Measurements from ENCODE around the gene PRUNE2.

The PRUNE2 gene

DNA sequence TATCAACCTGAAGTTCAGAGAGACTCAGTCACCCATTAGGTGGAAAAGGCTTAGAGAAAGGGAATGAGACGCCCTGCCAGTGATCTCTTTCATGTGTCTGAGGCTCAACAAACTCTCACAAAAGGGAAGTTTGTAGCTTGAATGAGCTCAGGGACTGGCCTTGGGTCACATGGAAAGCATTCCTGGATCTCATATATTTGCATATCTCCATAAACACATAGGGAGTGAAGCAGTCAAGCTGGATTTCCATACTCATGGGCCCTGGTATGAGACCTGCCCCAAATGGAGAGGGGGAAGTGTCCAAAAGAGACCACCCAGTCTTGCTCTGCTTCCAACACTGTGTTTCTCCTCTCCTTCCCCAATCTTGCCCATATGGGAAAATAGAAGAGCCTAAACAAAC is 26.4 kb upstream of the PRUNE2 start:
- TF ChIP-seq ELF4 (IDR thresholded peaks at IDR 0.05) (no peak), CTBP1 (IDR thresholded peaks at IDR 0.05; ENCODE audit: borderline replicate concordance) (no peak), ARNT (IDR thresholded peaks at IDR 0.05) (no peak), TARDBP (IDR thresholded peaks at IDR 0.05) (no peak), SP1 (IDR thresholded peaks at IDR 0.05) (no peak), LEF1 (IDR thresholded peaks at IDR 0.05; ENCODE audit: borderline replicate concordance) (no peak), SUZ12 (IDR thresholded peaks at IDR 0.05) (no peak)
- TF ChIP-seq, protein P1, sequence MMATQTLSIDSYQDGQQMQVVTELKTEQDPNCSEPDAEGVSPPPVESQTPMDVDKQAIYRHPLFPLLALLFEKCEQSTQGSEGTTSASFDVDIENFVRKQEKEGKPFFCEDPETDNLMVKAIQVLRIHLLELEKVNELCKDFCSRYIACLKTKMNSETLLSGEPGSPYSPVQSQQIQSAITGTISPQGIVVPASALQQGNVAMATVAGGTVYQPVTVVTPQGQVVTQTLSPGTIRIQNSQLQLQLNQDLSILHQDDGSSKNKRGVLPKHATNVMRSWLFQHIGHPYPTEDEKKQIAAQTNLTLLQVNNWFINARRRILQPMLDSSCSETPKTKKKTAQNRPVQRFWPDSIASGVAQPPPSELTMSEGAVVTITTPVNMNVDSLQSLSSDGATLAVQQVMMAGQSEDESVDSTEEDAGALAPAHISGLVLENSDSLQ (IDR thresholded peaks at IDR 0.05): no peak
- ChIA-PET CTCF (no interaction called here), POLR2A (no interaction called here)
- no peak for DNase-seq (ENCODE audit: extremely low spot score)

DNA sequence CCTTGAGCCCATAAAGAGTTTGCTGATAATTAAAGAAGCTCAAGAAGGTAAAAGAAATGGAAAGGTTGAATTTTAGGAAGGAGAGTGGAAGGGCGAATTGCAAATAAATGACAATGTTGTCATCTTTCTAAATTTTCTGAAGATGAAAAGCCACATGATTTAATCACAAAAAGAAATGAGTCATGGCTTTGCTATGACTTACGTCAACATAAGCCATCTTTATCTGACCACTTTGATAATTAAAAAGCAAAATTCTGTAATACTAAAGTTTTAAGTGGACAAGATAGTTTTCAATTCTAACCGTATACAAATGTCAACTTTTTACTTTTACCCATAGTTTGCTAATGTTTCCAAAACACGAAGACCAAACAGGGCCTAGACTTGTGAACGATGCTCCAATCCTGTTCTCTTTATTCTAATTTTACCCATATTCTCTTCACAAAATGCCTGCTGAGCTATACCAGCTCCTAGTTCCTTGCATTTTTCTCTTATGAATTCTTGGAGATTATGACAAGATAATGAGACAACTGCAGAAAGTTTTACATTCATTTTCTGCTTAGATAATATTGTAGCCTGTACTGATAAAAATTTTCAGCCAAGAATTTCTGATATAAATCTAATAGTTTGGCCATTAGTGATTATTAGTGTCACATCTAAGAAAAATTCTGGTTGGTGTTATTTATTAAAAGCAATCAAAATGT is 21.8 kb upstream of the PRUNE2 start:
- CTCF ChIA-PET: interaction anchor here (0.7 kb wide), 1 partner anchor 533 kb away, joined by 3 read pairs; the partner anchor contains the start of gene RFK
- TF ChIP-seq LEF1 (IDR thresholded peaks at IDR 0.05; ENCODE audit: borderline replicate concordance) (no peak), SUZ12 (IDR thresholded peaks at IDR 0.05) (no peak), ARNT (IDR thresholded peaks at IDR 0.05) (no peak), TARDBP (IDR thresholded peaks at IDR 0.05) (no peak), ZNF384 (IDR thresholded peaks at IDR 0.05) (no peak), FOXK2 (IDR thresholded peaks at IDR 0.05) (no peak), FOXM1 (IDR thresholded peaks at IDR 0.05; ENCODE audit: borderline replicate concordance) (no peak), SP1 (IDR thresholded peaks at IDR 0.05) (no peak), HDGF (IDR thresholded peaks at IDR 0.05; ENCODE audit: borderline replicate concordance) (no peak), BHLHE40 (IDR thresholded peaks at IDR 0.05; ENCODE audit: borderline replicate concordance) (no peak), FOXA1 (IDR thresholded peaks at IDR 0.05) (no peak), NFRKB (IDR thresholded peaks at IDR 0.05) (no peak), L3MBTL2 (conservative IDR thresholded peaks at IDR 0.05) (no peak), ELF4 (IDR thresholded peaks at IDR 0.05) (no peak), CTBP1 (IDR thresholded peaks at IDR 0.05; ENCODE audit: borderline replicate concordance) (no peak)
- TF ChIP-seq, protein P1 (IDR thresholded peaks at IDR 0.05): no peak
- POLR2A ChIA-PET: no interaction called here
- DNase-seq (ENCODE audit: extremely low spot score): no peak

DNA sequence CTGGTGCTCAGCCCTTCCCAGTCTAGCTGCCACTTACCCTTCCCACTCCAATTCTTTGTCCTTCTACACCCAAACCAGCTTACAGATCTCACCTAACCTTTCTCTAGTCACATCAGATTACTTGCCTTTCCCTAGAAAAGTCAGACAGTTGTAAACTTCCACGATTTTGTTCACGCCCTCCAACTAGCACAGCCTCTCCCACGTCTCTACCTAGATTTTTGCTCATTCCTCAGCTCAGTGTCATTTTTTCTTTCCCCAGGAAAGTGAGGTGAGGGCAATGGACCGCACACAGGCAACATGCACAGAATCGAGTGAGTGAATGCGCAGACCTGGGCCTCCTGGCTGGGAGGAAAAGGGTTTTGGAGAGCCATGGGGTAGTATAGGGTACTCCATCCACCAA is 20.9 kb upstream of the PRUNE2 start:
- CTCF ChIA-PET: no interaction called here
- DNase-seq (ENCODE audit: extremely low spot score): no peak
- POLR2A ChIA-PET: no interaction called here
- TF ChIP-seq ZNF384 (IDR thresholded peaks at IDR 0.05) (no peak), L3MBTL2 (conservative IDR thresholded peaks at IDR 0.05) (no peak), SP1 (IDR thresholded peaks at IDR 0.05) (no peak), BHLHE40 (IDR thresholded peaks at IDR 0.05; ENCODE audit: borderline replicate concordance) (no peak), SUZ12 (IDR thresholded peaks at IDR 0.05) (no peak), LEF1 (IDR thresholded peaks at IDR 0.05; ENCODE audit: borderline replicate concordance) (no peak), HDGF (IDR thresholded peaks at IDR 0.05; ENCODE audit: borderline replicate concordance) (no peak), ARNT (IDR thresholded peaks at IDR 0.05) (no peak), TARDBP (IDR thresholded peaks at IDR 0.05) (no peak), NFRKB (IDR thresholded peaks at IDR 0.05) (no peak), CTBP1 (IDR thresholded peaks at IDR 0.05; ENCODE audit: borderline replicate concordance) (no peak), FOXM1 (IDR thresholded peaks at IDR 0.05; ENCODE audit: borderline replicate concordance) (no peak), FOXA1 (IDR thresholded peaks at IDR 0.05) (no peak), FOXK2 (IDR thresholded peaks at IDR 0.05) (no peak), ELF4 (IDR thresholded peaks at IDR 0.05) (no peak)
- TF ChIP-seq, protein P1 (IDR thresholded peaks at IDR 0.05): no peak

DNA sequence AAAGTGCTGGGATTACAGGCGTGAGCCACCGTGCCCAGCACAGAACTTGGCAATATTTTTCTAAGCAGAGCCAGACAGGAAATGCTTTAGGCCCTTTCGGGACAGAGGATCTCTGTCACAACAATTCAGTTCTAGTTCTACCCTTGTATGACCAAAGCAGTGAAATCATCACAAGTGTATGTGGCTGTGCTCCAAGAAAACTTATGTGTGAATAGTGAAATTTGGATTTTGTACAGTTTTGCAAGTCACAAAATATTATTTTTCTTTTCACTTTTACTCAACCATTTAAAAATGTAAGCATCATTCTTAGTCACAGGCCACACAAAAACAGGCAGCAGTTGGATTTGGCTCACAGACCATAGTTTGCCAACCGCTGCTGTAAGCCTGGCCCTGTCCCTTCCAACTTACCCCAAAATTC is 20.4 kb upstream of the PRUNE2 start:
- CTCF ChIA-PET: no interaction called here
- TF ChIP-seq FOXA1 (IDR thresholded peaks at IDR 0.05) (no peak), ARNT (IDR thresholded peaks at IDR 0.05) (no peak)
- POLR2A ChIA-PET: no interaction called here
- DNase-seq (ENCODE audit: extremely low spot score): no peak

DNA sequence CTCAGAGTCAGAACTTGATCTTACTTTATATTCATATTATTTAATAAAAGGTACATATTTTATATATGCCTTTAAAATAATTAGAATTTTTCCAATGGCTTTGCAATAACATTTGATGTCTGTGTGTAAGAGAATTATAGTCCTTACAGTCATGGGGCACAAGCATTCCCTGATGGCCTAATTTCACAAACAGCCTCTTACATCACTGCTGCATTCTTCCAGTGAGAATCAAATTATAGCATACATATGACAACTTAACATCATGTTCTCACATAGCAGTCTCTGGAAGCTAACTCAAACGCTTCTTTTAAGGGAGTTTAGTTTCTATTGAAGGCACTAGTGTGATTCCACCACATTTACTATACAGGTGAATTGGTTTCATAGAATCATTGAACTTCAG is 15.3 kb upstream of the PRUNE2 start:
- POLR2A ChIA-PET: no interaction called here
- DNase-seq (ENCODE audit: extremely low spot score): no peak
- CTCF ChIA-PET: no interaction called here
- TF ChIP-seq L3MBTL2 (conservative IDR thresholded peaks at IDR 0.05): no peak
- TF ChIP-seq, protein P1 (IDR thresholded peaks at IDR 0.05): no peak
- TF ChIP-seq FOXM1 (IDR thresholded peaks at IDR 0.05; ENCODE audit: borderline replicate concordance): no peak
- TF ChIP-seq NFRKB (IDR thresholded peaks at IDR 0.05): no peak
- TF ChIP-seq FOXK2 (IDR thresholded peaks at IDR 0.05): no peak
- no peak for TF ChIP-seq FOXA1 (IDR thresholded peaks at IDR 0.05)
- no peak for TF ChIP-seq HDGF (IDR thresholded peaks at IDR 0.05; ENCODE audit: borderline replicate concordance)
- TF ChIP-seq SUZ12 (IDR thresholded peaks at IDR 0.05): no peak
- no peak for TF ChIP-seq CTBP1 (IDR thresholded peaks at IDR 0.05; ENCODE audit: borderline replicate concordance)
- TF ChIP-seq SP1 (IDR thresholded peaks at IDR 0.05): no peak
- TF ChIP-seq ZNF384 (IDR thresholded peaks at IDR 0.05): no peak
- TF ChIP-seq ARNT (IDR thresholded peaks at IDR 0.05): no peak
- TF ChIP-seq TARDBP (IDR thresholded peaks at IDR 0.05): no peak
- no peak for TF ChIP-seq ELF4 (IDR thresholded peaks at IDR 0.05)
- TF ChIP-seq LEF1 (IDR thresholded peaks at IDR 0.05; ENCODE audit: borderline replicate concordance): no peak
- TF ChIP-seq BHLHE40 (IDR thresholded peaks at IDR 0.05; ENCODE audit: borderline replicate concordance): no peak

Data from HEK293T (cell line).